Stimulated activated CD8-positive, alpha-beta memory T cell treated with anti-CD3 and anti-CD28 coated beads, Interleukin-12 subunit alpha, Interleukin-12 subunit beta, amount 100 ng/mL, for 4 hours (primary cell): Measurements from ENCODE around the gene NRCAM.
"Not testable (repeated sequence)": the region's sequence is repeated elsewhere in the genome, so short reads cannot be mapped to it uniquely, and the experiment has no call there.

Experiments
- DNase-seq: peaks from one replicate; pipeline ENCODE4 v3.0.0-alpha.2; 2020; ENCODE audit warnings: low read depth

Gene NRCAM

DNA sequence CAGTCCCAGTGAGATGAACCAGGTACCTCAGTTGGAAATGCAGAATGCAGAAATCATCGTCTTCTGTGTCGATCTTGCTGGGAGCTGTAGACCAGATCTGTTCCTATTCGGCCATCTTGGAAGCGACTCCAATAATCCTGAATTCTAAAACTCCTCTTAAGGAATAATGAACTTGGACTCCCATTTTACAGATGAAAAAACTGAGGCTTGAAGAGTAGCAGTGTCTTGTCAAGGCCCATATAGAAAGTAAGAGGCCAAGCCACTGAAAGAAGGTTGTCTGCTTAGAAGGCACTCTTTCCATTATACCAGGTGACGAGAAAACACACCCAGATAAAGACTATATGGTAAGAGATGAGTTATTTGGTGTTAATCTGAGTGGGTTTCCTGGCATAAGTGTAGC lies 177.5 kb downstream of the NRCAM start:
- no peak for DNase-seq

DNA sequence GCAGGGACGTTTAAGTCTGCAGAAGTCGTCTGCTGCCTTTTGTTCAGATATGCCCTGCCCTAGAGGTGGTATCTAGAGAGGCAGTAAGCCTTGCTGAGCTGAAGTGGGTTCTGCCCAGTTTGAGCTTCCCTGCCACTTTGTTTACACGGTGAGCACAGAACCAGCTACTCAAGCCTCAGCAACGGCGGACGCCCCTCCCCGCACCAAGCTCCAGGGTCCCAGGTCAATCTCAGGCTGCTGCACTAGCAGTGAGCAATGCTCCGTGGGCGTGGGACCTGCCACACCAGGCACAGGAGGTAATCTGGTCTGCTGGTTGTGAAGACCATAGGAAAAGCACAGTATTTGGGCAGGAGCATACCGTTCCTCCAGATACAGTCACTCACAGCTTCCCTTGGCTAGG lies 178.0 kb downstream of the NRCAM start:
- no peak for DNase-seq

DNA sequence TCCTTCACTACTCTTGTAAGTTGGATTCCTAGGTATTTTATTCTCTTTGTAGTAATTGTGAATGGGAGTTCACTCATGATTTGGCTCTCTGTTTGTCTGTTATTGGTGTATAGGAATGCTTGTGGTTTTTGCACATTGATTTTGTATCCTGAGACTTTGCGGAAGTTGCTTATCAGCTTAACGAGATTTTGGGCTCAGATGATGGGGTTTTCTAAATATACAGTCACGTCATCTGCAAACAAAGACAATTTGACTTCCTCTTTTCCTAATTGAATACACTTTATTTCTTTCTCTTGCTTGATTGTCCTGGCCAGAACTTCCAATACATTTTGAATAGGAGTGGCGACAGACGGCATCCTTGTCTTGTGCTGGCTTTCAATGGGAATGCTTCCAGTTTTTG lies 181.8 kb downstream of the NRCAM start:
- not testable (repeated sequence) for DNase-seq

DNA sequence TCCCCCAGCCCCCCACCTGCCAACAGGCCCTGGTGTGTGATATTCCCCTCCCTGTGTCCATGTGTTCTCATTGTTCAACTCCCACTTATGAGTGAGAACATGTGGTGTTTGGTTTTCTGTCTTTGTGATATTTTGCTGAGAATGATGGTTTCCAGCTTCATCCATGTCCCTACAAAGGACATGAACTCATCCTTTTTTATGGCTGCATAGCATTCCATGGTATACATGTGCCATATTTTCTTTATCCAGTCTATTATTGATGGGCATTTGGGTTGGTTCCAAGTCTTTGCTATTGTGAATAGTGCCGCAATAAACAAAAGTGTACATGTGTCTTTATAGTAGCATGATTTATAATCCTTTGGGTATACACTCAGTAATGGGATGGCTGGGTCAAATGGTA lies 183.3 kb downstream of the NRCAM start:
- not testable (repeated sequence) for DNase-seq

DNA sequence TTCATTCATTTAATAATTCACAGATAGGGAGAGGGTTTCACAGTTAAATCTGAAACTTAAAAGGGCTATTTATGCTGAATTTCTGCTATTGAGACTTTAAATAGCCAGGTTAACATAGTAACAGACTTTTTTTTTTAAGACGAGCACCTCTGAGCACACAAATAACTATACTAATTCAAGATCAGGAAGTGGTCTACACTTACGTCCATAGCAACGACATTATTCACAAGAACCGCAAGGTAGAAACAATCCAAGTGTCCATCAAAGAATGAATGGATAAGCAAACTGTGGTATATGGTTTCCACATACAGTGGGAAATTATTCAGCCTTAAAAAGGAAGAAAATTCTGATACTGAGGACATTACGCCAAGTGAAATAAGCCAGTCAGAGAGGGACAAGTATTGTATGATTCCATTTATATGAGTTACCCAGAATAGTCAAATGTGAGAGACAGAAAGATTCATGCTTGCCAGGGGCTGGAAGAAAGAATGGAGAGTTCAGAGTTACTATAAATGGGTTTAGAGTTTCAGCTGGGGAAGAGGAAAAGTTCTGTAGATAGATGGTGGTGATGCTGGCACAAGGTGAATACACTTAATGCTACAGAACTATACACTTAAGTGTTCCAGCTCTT lies 185.7 kb downstream of the NRCAM start:
- DNase-seq = no peak

DNA sequence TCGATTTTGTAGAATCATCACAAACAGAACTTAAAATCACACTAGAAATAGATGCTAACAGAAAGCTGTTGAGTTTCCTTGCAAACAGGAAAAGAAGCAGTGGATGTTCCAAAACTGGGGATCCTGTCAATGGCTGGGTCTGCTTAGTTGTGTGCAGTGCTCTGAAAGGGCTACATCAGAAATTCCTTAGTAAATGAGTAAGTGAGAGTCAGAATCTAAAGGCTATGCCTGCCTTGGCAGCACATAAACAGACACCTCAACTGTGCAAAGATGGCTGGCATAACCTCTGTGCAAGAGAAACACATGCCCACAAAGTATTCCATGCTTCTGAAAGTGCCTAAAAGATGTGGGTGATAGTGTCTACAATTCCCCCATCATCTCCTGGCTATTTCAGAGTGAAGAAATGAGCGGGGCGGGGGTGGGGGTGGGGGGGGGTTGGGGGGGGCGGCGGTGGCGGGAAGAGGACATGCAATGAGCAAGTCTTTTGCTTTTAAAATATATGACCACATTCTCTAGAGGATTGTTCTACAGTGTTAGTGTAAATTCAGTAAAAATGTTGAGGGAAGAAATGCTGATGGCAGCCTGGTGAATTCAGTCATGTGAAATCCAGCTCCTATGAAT lies 187.9 kb downstream of the NRCAM start:
- no peak for DNase-seq

DNA sequence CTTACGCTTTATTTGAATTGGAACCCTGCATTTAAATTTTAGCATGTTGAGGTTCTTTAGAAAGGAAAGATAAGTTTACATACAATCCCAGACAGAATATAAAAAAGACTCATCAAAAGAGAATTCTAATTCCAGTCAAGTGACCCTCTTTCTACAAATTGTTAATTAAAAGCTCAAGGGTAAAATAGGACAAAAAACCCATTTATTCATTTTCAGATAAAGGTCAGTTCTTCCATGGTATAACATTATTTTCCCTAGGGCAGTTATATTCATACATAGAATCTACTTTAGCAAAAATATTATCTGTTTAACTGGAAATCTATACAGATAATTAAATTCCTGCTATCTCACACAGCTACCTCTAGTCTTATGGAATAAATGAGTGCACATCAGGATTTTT lies 188.6 kb downstream of the NRCAM start:
- no peak for DNase-seq

DNA sequence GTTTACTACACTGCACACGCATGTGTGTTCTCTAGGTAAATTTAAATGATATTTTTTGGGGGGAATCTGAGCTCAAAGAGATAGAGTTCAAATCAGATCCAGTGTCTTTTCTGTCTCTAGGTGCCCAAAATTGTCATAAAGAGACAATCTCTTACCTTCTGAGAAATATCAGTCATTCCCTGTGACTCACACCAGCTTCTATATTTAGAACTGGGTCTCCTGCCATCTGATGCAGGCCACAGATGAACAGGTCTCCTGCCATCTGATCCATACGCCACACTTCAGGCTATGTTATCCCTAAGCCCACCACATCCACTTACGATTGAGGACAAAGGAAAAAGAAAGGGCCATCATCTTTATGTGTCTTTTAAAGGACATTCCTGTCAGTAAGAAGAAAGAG lies 189.7 kb downstream of the NRCAM start:
- no peak for DNase-seq

DNA sequence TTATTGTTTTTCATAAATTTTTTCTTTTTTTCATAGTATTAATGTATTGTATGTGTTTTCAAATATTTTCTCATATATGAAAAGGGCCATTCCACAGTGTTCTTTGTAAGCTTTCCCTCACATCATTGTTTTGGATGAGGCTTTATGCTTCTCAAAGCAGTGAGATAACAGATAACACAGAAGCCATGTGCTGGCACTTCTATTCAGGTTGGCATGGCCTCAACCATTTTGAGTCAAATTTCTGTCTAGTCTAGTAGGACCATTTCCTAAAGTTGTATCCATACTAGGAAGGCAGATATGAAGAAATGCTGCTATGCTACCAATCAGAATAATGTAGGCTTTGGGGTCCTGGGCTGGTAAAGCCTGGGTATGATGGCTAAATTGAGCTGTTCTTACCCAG lies 190.2 kb downstream of the NRCAM start:
- no peak for DNase-seq

DNA sequence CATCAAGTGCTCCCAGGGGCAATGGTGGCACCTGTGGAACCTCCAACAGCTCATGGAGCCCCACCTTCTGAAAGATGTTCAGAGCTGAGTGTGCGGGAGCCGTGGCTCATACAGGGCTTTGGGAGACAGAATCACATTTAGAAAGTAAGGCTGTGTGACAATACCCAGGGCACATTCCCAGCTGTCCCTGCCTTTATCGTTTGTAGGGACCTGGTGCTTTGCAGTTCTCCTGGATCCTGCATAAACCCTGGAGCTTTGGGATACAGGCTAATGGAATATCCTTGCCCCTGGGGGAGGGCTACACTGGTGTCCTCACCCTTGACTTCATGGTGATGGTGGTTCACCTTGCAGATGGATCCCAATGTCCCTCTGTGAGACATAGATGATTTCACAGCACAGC lies 191.2 kb downstream of the NRCAM start:
- no peak for DNase-seq

DNA sequence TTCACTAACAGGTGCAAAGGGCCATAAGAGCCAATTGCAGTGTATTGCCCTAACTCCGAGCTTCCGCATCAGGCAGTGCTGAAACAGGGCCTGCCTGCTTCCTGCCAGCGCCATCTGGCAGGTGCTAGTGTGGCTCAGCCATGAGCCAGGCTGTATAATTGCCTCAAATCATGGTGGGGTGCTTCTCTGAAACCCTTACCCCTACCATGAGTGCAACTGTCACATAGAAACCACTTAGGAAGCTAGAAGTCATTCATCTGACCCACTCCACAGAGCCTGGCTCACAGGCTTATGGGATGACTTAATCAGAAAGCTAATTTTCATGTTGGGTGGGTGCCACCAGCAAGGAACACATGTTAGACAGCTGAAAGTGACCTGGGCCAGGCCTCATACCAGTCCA lies 192.8 kb downstream of the NRCAM start:
- DNase-seq = no peak

DNA sequence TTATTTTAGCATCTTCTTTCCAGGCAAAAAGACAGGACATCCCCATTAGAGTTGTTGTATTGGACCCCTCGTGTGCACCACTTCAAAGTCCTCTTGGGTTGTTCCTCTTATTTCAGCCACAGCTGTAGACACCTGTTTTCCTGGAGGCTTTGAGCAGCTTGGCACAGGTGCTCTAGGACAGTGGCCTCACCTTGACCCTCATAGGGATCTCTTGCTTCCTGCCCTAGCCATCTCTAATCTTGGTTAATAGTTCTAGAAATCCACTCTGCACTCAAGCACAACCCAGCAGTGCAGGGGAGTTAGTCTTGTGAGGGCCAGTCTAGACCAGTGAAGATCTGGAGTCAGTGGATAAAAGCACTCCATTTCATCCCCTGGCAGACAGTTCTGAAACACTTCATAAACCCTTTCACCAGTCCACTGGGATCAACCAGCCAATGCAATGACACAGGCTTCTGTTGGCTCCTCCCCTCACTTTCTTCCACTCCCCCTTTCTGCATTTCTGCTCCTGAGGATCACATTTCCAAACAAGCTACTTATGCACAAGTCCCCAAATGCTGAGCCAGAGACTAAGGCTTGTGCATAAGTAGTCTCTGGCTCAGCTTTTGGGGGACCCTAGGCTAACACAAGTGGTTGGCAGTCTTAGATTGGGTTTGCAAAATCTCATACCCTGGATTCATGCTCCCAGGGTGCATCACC lies 194.5 kb downstream of the NRCAM start:
- DNase-seq = no peak

DNA sequence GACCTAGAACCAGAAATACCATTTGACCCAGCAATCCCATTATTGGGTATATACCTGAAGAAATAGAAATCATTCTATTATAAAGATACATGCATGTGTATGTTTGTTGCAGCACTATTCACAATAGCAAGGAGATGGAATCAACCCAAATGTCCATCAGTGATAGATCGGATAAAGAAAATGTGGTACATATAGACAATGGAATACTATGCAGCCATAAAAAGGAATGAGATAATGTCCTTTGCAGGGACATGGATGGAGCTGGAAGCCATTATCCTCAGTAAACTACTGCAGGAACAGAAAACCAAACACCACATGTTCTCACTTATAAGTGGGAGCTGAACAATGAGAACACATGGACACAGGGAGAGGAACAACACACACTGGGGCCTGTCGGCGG lies 196.8 kb downstream of the NRCAM start:
- not testable (repeated sequence) for DNase-seq

DNA sequence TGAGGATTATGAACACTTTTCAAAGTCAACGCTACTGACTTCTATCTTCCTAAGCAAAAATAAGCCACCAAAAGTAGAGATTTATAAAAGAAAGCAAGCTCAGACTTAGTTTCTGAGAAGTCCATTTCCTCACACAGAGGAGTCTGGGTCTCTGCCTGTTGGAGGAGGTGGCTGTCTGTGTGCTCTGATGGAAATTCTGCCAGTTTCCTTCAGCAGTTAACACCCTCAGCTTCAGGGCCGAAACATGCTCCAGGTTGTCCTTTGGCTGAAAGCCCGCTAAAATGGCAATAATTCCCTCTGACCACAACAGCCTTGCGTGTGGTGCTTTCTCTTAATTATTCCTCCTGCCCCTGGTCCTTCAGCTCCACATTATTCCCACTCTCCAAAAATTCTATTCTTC lies 198.3 kb downstream of the NRCAM start:
- DNase-seq = no peak

DNA sequence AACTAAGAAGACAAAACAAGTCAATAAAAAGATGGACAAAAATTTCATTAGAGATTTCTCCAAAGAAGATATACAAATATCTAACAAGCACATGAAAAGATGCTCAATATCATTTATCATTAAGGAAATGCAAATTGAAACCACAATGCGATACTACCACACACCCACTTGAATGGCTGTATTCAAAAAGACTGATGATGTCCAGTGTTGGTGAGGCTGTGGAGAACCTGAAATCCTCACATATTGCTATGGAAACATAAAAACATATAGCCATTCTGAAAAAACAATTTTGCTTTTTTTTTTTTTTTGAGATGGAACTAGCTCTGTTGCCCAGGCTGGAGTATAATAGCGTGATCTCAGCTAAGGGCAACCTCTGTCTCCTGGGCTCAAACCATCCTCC lies 202.0 kb downstream of the NRCAM start:
- DNase-seq = no peak

DNA sequence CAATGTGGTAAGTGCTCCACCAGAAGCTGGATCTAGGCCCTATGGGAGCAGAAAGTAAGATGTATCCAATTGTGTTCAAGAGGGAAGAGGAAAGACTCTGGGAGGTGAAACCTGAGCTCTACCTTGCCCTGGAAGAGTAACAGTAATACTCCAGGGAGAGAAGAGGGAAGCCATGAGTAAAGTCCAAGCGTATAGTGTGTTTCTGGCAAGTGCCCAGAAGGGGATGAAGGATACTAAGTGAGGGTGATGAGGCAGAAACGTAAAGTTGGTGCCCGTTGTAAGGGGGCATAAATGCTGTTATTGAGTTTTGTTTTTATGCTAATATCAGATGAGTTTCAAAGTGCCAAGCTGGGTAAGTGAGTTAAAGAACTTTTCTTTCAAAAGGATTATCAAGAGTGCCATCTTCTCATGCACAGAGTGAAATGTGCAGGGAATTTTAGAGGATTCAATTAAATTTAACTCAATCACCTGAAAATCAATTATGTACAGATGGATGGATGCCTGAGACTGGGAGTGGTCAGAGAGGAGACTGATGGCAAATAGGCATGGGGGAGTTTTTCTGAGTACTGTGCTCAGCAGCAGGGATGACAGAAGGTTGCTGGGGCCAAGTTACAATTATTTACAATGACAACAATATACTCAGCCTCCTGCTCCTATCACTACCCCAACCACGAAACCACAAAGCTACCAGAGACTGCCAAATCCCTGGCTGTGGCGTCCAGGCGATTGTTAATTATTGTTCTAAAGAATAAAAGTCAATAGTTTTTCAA lies 202.8 kb downstream of the NRCAM start:
- no peak for DNase-seq

DNA sequence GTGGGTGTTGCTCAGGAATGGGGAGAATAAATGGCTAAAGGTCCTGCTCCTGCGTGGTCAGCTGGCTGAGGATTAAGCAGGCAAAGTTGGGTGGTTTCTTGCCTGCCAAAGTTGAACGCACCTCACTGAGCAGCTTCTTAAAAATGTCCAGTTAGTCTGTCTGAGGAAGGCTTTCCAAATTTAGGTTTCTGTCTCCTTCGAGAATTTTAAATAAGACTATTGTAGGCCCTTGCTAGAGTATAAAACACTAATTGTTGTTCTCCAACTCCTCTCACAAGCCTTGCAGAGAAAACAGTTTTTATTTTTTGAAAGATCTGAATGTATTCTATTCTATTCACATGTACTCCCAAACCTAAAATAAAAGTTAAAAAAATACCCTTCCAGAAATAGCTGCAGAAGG lies 204.1 kb downstream of the NRCAM start:
- no peak for DNase-seq

DNA sequence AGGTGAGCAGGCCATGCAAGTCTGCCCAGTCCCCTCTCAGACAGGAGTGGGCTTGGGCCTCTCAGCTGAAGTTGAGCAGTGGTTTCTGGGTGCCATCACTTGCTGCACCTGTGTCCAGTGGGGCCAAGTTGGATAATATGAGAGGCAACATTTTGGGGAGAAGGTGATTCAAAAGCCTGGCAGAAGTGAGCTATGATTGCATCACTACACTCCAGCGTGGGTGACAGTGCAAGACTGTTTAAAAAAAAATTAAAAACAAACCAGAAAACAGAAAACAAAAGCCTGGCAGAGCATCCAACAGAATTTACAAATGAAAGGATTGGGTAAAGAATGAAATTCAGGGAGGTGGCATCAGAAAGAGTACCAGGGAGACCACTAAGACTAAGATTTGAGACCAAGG lies 204.5 kb downstream of the NRCAM start:
- no peak for DNase-seq

DNA sequence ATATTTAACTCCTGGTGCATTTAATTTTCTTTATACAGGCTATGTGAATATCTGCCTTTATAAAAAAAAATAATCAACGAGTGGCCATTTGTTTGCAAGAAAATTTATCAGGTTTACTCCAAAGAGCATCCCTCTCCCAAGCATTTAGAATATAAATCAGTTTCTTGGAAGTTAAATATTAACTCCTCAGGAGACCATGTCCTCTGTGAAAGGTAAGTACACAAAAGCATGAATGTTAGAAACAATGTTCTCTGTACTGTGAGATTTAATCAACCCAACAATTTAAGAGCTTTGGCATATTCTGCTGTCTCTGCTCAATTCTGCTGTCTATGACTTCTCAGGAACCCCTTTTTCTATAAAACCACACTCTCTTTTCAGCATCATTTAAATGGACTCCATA lies 206.8 kb downstream of the NRCAM start:
- no peak for DNase-seq

DNA sequence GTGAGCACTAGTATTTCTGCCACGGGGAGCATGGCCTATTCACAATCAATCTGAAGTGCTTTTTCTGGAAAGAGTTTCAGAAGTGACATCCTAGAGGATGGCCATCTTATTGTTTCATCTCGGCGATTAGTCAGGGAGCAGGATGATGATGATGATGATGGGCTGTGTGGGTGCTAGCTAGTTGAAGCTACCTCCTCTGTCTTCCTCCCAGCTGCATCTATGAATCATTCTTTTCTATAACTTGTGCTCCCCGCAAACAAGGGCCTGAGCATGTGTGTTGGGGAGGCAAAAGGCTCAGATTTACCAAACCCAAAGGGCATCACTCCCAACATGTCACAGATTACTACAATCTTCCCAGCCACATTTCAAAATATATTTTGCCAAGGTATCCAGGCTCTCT lies 207.4 kb downstream of the NRCAM start:
- no peak for DNase-seq

DNA sequence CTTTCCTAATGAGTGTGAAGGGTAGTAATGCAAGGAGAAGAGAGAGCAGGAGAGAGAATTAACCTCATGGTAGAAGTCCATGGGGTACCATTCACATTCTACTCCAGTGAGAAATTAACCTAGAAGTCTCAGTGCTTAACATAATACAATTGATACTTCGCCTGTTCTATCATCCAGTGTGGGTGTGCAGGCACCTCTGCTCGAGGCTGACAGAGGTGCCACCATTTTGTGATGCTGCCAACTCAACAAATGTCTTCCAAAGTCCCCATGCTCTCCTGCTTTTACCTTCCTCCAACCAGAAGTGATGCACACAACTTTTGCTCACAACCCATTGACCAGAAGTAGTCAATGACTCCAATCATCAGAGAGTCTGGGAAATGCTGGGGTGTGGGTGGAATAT lies 207.8 kb downstream of the NRCAM start:
- no peak for DNase-seq

DNA sequence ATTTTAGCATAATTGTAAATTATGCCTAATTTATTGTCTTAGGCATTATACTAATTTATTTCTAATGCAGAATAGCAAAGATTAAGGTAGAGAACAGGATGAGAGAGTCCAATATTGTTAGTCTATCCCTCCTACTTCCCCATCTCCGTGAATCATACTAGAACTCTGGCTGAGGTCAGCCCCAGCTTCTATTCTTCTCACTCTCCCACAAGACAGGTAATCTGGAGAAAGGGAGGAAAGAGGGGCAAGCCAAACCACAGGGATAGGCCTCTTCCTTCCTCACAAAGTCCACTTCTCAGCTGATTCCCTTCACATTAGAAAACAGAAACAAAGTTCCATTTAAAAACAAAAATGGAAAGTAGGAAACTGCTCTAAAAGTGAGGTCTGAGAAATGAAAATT lies 208.6 kb downstream of the NRCAM start:
- no peak for DNase-seq

DNA sequence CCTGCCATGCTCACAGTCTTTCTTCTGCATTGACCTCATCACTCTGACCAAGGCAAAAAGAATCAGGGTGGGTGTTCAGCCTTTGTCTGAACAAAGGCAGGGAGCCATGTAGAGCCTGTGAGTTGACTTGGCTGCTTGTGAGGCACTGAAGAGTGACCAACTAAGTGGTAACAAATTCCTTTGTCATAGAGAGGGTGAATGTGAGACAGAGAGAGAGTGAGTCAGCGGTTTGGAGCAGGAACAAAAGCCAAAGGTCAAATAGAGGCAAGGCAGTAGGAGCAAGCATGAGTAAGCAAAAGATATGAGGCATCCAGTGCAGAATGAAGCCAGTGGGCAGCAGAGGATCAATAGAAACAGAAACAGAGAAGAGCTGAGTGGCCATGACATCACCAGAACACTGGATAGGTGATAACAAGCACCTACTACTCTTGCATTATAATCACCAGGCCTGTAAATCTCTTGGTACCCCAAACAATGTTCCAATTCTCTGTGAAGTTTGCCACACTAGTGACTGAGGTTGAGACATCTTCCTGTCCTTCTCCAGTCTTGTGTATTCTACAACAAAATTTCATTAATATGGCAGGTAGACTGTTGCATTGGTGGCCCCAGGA lies 209.9 kb downstream of the NRCAM start:
- no peak for DNase-seq
